Neuron (in vitro differentiated cells): Measurements from ENCODE around the gene TSNAXIP1.

Experiments
- H2AFZ ChIP-seq: one replicate; pipeline ENCODE4 v1.6.1; 2013; ENCODE audit warnings: low read depth, mild to moderate bottlenecking, inconsistent platforms, low read length, moderate library complexity
- H3K27me3 ChIP-seq: one replicate; pipeline ENCODE4 v1.6.1; 2013; ENCODE audit warnings: low read length; ENCODE audit not compliant: insufficient read depth
- H3K36me3 ChIP-seq: one replicate; pipeline ENCODE4 v1.6.1; 2013; ENCODE audit warnings: low read length; ENCODE audit not compliant: insufficient read depth
- H3K4me1 ChIP-seq: one replicate; pipeline ENCODE4 v1.6.1; 2013; ENCODE audit warnings: low read length; ENCODE audit not compliant: insufficient read depth
- H3K4me3 ChIP-seq: 2 replicates; pipeline ENCODE4 v1.5.1; 2013; ENCODE audit warnings: mild to moderate bottlenecking, low read length, moderate library complexity
- H3K9me3 ChIP-seq: one replicate; pipeline ENCODE4 v1.6.1; 2013; ENCODE audit warnings: low read length

Gene TSNAXIP1

DNA sequence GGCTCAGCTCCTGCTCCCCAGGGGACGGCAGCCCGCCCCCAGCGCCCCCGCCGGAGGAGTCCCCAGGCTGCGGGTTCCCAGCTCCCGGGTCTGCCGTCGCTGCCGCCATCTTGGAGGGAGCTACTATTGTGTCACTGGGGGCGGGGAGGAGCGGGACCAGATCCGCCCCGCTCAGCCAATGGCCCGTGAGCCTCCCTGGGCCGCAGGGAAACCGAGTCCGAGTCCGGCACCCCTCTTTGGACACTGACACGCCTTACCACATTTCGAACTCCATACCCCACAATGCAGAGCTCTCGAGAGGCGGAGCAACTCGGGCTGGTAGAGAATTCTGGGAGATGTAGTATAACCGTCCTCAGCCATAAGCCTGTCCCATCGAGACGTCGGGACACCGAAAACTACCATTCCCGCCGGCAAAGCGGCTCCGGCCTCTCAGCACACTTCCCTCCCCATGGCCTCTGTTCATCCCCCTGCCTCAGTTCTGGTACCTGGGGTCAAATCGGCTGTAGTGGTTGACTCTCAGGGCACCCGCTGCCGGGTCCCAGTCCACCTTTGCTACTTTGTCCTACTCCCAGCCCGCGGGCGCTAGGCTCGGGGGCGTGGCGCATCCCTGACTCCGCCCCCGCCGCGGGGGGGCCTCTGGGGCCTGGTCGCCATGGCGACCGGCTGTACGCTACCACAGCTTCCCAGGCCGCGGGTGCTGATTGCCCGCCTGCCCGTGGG is at the start of gene TSNAXIP1, which contains the start of gene RANBP10:
TSS of gene TSNAXIP1 (plus strand) at position 462 of the 720 bp plus-strand sequence. CDS start 261 bp downstream, outside the sequence.
TSS of gene RANBP10 (minus strand) at position 133 of the 720 bp plus-strand sequence. CDS start at position 109, 24 bp downstream.
- peaks cover 15% of the 10 kb centered on the region for H3K4me1 ChIP-seq
- H3K36me3 ChIP-seq: peaks cover 20% of the 10 kb centered on the region
- no peaks in the 10 kb centered on the region for H3K9me3 ChIP-seq
- peak within 1 kb of the TSS; percentile 75 for H3K4me3 ChIP-seq
- no peaks in the 10 kb centered on the region for H3K27me3 ChIP-seq
- H2AFZ ChIP-seq: peak within 1 kb of the TSS; percentile 74

GRCh38 chr16:67758006-67758405 is 48.7 kb upstream of the TSNAXIP1 start:
- Histone ChIP-seq H3K9me3 (no peaks in the 10 kb centered on the region), H3K36me3 (peaks cover 10% of the 10 kb centered on the region), H2AFZ (no peak overlapping the region), H3K4me1 (no peaks in the 10 kb centered on the region), H3K27me3 (no peaks in the 10 kb centered on the region), H3K4me3 (no peak overlapping the region)

DNA sequence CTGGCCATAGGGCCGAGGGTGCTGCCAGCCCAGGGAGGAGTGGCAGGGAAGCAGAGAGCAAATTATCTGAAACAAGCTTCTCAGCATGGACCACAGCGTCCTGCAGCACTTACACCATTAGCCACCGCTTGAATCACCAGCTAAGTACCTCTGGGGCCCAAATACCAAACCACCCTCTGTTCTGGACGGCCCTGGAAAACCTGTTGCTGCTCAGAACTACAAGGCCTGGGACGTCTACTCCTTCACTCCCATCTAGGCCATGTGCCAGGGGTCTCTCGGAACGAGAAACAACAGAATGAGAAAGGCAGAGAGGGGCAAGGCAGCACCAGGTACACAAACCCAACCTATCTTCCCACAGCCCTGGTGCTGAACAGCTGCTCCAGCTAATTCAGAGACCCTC is 47.7 kb upstream of the TSNAXIP1 start:
- H2AFZ ChIP-seq: no peak overlapping the region
- H3K4me1 ChIP-seq: no peaks in the 10 kb centered on the region
- peaks cover 13% of the 10 kb centered on the region for H3K36me3 ChIP-seq
- H3K4me3 ChIP-seq: no peak overlapping the region
- H3K27me3 ChIP-seq: no peaks in the 10 kb centered on the region
- no peaks in the 10 kb centered on the region for H3K9me3 ChIP-seq

DNA sequence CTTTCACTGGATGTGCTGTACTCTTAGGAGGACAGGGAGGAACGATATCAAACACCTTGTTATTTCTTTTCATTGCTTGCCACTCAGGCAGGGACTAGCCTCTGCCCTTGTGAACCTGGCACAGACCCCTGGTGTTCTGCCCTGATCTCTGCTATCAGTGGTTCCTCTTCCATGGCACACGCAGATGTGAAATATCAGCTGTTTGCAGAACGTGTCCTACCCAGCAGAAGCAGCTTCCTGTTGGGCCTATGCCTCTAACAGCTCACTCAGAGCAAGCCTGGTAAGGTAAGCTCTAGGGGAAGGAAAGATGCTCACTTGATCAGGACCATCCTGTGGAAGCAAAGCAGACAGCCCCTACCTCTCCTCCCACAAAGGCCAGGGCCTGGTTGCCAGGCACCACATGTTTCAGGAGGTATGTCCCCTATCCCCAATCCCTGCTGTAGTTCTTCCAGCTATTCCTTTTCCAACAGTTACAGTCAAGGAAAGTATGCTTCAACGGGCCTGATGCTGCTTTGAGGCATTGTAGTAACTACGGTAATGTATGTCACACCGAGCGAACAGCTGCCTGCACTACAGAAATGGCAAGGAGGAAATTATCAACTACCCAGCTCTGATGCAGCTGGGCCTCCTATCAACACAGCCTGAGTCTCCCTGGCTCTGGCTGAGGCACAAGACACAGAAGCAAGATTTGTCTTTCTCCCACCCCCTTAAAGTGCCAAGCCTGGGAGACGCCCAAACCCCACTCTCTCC is 46.3 kb upstream of the TSNAXIP1 start:
- Histone ChIP-seq H3K9me3 (no peaks in the 10 kb centered on the region), H3K27me3 (no peaks in the 10 kb centered on the region), H3K36me3 (peaks cover 14% of the 10 kb centered on the region), H3K4me1 (no peaks in the 10 kb centered on the region), H3K4me3 (no peak overlapping the region), H2AFZ (no peak overlapping the region)

DNA sequence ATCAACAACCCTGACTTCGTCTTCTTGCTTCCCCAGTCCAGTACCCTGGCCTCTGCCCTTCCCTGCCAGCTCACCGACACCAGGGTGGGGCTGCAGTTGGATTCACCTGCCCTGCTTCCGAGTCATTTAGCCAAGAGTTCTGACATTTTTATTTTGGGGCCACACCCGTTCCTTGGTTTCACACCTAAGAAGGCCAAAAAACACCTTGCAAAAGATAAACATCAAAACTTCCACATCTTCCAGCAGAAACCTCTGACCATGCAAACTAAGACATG is 45.8 kb upstream of the TSNAXIP1 start:
- Histone ChIP-seq H3K36me3 (peaks cover 14% of the 10 kb centered on the region), H3K9me3 (no peaks in the 10 kb centered on the region), H3K27me3 (no peaks in the 10 kb centered on the region), H3K4me3 (no peak overlapping the region), H3K4me1 (no peaks in the 10 kb centered on the region), H2AFZ (no peak overlapping the region)

GRCh38 chr16:67761924-67762323 is 44.8 kb upstream of the TSNAXIP1 start:
- H3K9me3 ChIP-seq: no peaks in the 10 kb centered on the region
- H3K36me3 ChIP-seq: peaks cover 18% of the 10 kb centered on the region

DNA sequence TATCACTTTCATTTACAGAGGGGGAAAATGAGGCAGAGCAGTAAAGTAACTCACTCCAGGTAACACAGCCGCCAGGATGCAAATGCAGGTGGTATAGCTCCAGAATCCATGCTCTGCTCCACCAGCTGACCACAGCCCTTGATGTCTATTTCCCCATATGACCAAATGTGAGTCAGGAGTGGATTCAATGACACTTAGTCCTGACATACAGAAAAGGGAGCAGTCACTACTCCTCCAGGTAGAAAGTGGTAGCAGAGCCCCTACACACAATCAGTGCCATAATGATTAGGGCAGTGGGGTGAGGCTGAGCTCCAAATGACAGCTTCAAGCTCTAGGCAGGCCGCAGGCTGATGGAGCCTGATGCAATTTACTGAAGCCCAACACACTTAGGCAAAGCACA is 44.3 kb upstream of the TSNAXIP1 start:
- no peaks in the 10 kb centered on the region for H3K4me1 ChIP-seq
- H2AFZ ChIP-seq: no peak overlapping the region
- peaks cover 18% of the 10 kb centered on the region for H3K36me3 ChIP-seq
- no peak overlapping the region for H3K4me3 ChIP-seq
- no peaks in the 10 kb centered on the region for H3K27me3 ChIP-seq
- H3K9me3 ChIP-seq: no peaks in the 10 kb centered on the region

More at GRCh38 chr16:67761924-67762323, 44.8 kb upstream of the TSNAXIP1 start:
- no peaks in the 10 kb centered on the region for H3K27me3 ChIP-seq
- no peak overlapping the region for H3K4me3 ChIP-seq
- no peaks in the 10 kb centered on the region for H3K4me1 ChIP-seq
- no peak overlapping the region for H2AFZ ChIP-seq

DNA sequence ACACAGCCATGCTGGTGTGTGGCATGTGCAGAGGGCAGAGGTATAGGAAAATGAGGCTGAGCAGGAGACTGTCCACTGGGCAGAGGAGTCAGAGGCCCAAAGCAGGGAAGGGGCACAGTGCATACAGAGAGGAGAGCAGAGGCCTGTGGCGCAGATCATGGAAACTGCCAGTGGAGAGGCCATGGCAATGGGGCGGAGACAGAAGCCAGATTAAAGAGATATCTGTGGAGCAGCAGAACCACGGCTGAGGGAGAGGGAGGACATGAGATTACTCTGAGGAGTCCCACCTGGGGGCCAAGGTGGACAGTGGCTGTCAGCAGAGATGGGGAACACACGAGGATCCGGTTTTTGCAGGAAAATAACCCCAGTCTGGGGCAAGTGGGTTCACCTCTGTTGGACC is 43.6 kb upstream of the TSNAXIP1 start:
- peaks cover 18% of the 10 kb centered on the region for H3K36me3 ChIP-seq
- H3K4me3 ChIP-seq: no peak overlapping the region
- no peaks in the 10 kb centered on the region for H3K4me1 ChIP-seq
- H3K27me3 ChIP-seq: no peaks in the 10 kb centered on the region
- no peak overlapping the region for H2AFZ ChIP-seq
- no peaks in the 10 kb centered on the region for H3K9me3 ChIP-seq

DNA sequence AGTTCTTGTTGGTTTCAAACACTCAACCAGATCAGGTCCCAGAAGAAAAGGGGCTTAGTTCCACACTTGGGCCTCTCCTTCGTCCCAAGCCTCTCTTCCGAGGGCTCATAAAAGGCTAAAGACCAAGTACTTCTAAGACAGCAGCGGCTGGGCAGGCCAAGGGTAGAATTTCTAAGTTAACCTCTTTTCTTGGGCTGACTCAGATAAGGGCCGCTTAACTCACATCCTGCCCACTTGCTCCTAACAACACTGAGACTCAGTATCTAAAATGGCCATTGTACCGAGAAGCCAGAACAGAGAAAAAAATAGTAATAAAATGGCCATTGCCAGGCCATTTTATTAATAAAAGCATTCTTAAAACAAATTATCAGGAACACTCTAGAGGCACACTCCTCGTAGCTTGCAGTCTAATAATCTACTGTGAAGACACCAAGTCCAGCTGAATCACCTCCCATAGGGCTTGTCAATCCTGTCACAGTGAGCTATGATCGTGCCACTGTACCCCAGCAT is 42.5 kb upstream of the TSNAXIP1 start:
- Histone ChIP-seq H2AFZ (no peak overlapping the region), H3K4me3 (no peak overlapping the region), H3K36me3 (peaks cover 14% of the 10 kb centered on the region), H3K27me3 (no peaks in the 10 kb centered on the region), H3K9me3 (no peaks in the 10 kb centered on the region), H3K4me1 (no peaks in the 10 kb centered on the region)

DNA sequence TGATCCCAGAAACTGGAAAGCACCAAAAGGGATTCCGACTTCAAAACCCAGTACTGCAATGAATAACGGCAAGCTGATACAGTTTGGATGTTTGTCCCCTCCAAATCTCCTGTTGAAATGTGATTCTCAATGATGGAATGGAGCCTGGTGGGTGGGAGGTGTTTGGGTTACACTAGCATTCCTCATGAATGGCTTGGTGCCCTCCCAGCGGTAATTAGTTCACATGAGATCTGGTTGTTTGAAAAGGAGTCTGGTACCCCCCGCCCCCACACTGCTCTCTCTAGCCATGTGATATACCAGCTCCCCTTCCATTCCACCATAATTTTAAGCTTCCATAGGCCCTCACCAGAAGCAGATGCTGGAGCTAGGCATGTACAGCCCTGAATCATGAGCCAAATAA is 40.4 kb upstream of the TSNAXIP1 start:
- H3K36me3 ChIP-seq: peaks cover 10% of the 10 kb centered on the region
- H3K4me1 ChIP-seq: peaks cover 3% of the 10 kb centered on the region
- no peaks in the 10 kb centered on the region for H3K27me3 ChIP-seq
- no peak overlapping the region for H2AFZ ChIP-seq
- no peaks in the 10 kb centered on the region for H3K9me3 ChIP-seq
- no peak overlapping the region for H3K4me3 ChIP-seq

- peaks cover 3% of the 10 kb centered on the region for H3K4me1 ChIP-seq
- peaks cover 12% of the 10 kb centered on the region for H3K36me3 ChIP-seq
- H3K9me3 ChIP-seq: no peaks in the 10 kb centered on the region
- H3K4me3 ChIP-seq: no peak overlapping the region
- H3K27me3 ChIP-seq: no peaks in the 10 kb centered on the region
- H2AFZ ChIP-seq: no peak overlapping the region
These were observed 38.7 kb upstream of the TSNAXIP1 start for GRCh38 chr16:67767953-67768352.

DNA sequence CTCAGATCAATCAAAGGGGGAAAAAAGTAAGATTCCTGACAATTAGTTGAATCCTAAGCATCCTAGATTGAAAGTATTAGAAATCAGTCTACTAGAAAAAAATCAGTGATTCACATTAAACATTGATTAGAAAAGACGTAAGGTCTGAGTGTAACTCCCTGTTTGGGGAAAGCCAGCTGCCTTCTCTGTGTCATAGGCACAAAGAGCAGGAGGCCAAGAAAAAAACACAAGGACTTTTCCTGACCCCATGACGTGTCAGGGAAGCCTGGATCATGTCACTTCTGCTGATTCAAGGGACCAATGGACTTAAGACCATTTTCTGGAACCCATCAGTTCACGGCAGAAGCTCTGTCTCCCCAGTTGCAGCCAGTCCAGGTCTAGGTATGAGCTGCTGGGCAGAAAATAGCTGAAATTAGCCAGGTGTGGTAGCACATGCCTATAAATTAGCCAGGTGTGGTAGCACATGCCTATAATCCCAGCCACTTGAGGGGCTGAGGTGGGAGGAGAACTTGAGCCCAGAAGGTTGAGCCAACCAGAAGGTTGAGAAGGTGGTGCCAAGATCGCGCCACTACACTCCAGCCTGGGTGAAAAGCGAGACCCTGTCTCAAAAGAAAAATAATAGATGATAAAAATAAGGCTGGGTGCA is 36.2 kb upstream of the TSNAXIP1 start:
- no peaks in the 10 kb centered on the region for H3K27me3 ChIP-seq
- H3K36me3 ChIP-seq: peaks cover 8% of the 10 kb centered on the region
- H2AFZ ChIP-seq: no peak overlapping the region
- peaks cover 3% of the 10 kb centered on the region for H3K4me1 ChIP-seq
- H3K9me3 ChIP-seq: peaks cover 2% of the 10 kb centered on the region
- H3K4me3 ChIP-seq: no peak overlapping the region

DNA sequence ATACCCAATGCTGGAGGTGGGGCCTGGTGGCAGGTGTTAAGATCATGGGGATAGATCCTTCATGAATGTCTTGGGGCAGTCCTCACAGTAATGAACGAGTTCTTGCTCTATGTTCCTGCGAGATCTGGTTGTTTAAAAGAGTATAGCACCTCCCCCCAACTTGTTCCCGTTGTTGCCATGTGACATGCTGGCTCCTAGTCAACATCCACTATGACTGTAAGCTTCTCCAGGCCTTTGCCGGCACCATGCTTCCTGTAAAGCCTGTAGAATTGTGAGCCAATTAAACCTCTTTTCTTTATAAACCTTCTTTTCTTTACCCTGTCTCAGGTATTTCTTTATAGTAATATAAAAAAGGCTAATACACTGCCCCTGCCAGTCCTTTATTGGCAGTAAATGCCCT is 33.6 kb upstream of the TSNAXIP1 start:
- H3K27me3 ChIP-seq: no peaks in the 10 kb centered on the region
- no peak overlapping the region for H2AFZ ChIP-seq
- H3K36me3 ChIP-seq: peaks cover 4% of the 10 kb centered on the region
- peaks cover 3% of the 10 kb centered on the region for H3K4me1 ChIP-seq
- H3K4me3 ChIP-seq: no peak overlapping the region
- peaks cover 4% of the 10 kb centered on the region for H3K9me3 ChIP-seq
